Esophagus squamous epithelium (tissue), 5 donors: ENCODE measurements around the gene ADGRV1. TPM values are rescaled to one million over a fixed set of nuclear protein-coding genes. Genes with fewer than 3 reads are reported as not detected.
"Not testable (repeated sequence)": the region's sequence is repeated elsewhere in the genome, so short reads cannot be mapped to it uniquely, and the experiment has no call there.

Source experiments
- DNase-seq: peaks from one replicate; lab custom pipeline; 2025; lab: John Stamatoyannopoulos, UW
- H3K27ac ChIP-seq, 4 donors: fragments of 200-600 bp; sonication (generic); one replicate each; pipeline ENCODE4 v1.5.1; 2016 to 2019; ENCODE audit warnings: mild to moderate bottlenecking in 1 of 4
- H3K27me3 ChIP-seq, 4 donors: fragments of 200-600 bp; sonication (generic); 1 replicate in 3 of 4; 2 replicates in 1 of 4; pipeline versions ENCODE4 v1.5.1 to v1.6.0; 2017 to 2021; ENCODE audit warnings: antibody characterized with exemption in 1 of 4
- H3K36me3 ChIP-seq, 3 donors: fragments of 200-600 bp; sonication (generic); one replicate each; pipeline ENCODE4 v1.5.1; 2016 to 2019
- H3K4me1 ChIP-seq, 3 donors: fragments of 200-600 bp; sonication (generic); one replicate each; pipeline ENCODE4 v1.5.1; 2017 to 2019
- H3K4me3 ChIP-seq, 4 donors: fragments of 200-600 bp; sonication (generic); 1 replicate in 3 of 4; 2 replicates in 1 of 4; pipeline ENCODE4 v1.5.1; 2016 to 2019; ENCODE audit warnings: mild to moderate bottlenecking in 2 of 4, moderate library complexity in 1 of 4
- H3K9me3 ChIP-seq, 3 donors: fragments of 200-600 bp; sonication (generic); one replicate each; pipeline ENCODE4 v1.5.1; 2016 to 2019
- CTCF ChIP-seq, 6 experiments: fragments of 450-650 bp in 4 of 6; fragments of 200-600 bp in 2 of 6; sonication (generic) in 2 of 6; IDR thresholded peaks; one replicate each; pipeline ENCODE4 v1.5.1; 2016 to 2019; ENCODE audit warnings: antibody characterized with exemption in 6 of 6, mild to moderate bottlenecking in 4 of 6, moderate library complexity in 4 of 6
- POLR2A ChIP-seq, 4 donors: fragments of 450-650 bp; IDR thresholded peaks; one replicate each; pipeline ENCODE4 v1.6.1; 2017; ENCODE audit warnings: antibody characterized with exemption in 4 of 4, mild to moderate bottlenecking in 4 of 4, moderate library complexity in 3 of 4
- WGBS, 2 donors: methylation state at CpG; one replicate each; pipeline ENCODE4 v1.1.5; 2018; 5-methylcytosine and 5-hydroxymethylcytosine counted together
- intact Hi-C: fragments of 100-400 bp; cut with DNase I; formaldehyde crosslinking; loops from one replicate; pipeline ENCODE4 v1.15.0; 2022
- total RNA-seq, 4 donors: library from RNA; depleted of rRNA; stranded (reverse); fragments of >200 nt; gene quantifications; one replicate each; pipeline ENCODE4 v1.1.0, GENCODE V29; 2016
- donor health status: DM: yes; HTN: yes; CAD: no.

The ADGRV1 gene
- total RNA-seq, 4 donors from 2014 or later = 1.9 to 14.1 (median 4.0) TPM

GRCh38 chr5:90916947-90917800, 358.6 kb downstream of the ADGRV1 start:
- intact Hi-C loops = no loop called here
- DNase-seq = no peak
- 40 to 57% methylated on average over 3 of the region's 3 CpGs for WGBS, 2 donors
- Histone ChIP-seq H3K4me1 (peaks cover 0 to 14% (median 0%) of the 10 kb centered on the region in 3 donors), H3K27ac (no peak overlapping the region), H3K9me3 (no peaks in the 10 kb centered on the region), H3K36me3 (no peaks in the 10 kb centered on the region), H3K27me3 (no peaks in the 10 kb centered on the region), H3K4me3 (no peak overlapping the region)
- no peak for TF ChIP-seq POLR2A (IDR thresholded peaks at IDR 0.05)
- TF ChIP-seq CTCF (IDR thresholded peaks at IDR 0.05) = no peak

DNA sequence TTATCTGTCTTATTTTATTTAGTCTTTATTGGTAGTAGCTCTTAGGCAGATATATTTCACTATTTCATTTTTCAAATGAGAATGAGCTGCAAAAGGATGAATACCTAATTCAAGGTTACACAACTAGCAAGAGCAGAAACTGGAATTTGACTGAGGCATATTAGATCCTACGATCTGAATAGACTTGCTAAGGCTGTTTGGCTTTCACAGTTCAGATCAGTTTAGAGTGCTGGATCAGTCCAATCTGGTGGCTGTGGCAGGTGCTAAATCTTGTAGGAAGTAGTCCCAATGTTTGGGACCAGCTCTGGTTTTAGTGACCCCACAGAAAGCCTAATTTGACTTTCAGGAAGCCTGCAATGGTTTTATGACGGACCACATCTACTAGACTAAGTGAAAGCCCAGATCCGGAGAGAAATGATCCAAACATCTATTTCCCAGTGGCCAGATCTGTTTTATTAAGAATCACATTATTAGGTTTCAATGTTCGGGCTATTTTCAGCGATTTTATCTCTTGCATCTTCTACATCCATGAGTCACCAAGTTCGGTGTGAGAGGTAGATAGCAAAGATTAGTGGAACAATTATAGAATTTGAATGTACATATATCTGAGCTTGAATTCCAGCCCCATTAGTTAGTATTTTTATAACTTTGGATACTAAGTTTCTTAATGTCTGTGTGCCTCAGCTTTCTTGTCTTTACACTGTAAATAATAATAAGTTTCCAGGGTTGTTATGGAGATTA, 359.5 kb downstream of the ADGRV1 start:
- Histone ChIP-seq H3K9me3 (no peaks in the 10 kb centered on the region), H3K36me3 (no peaks in the 10 kb centered on the region), H3K27ac (no peak overlapping the region), H3K4me1 (peaks cover 0 to 14% (median 0%) of the 10 kb centered on the region in 3 donors), H3K27me3 (no peaks in the 10 kb centered on the region), H3K4me3 (no peak overlapping the region)
- TF ChIP-seq CTCF (IDR thresholded peaks at IDR 0.05) (no peak), POLR2A (IDR thresholded peaks at IDR 0.05) (no peak)
- WGBS, 2 donors = 83 to 84% methylated on average over 6 of the region's 6 CpGs
- intact Hi-C loops = no loop called here
- no peak for DNase-seq

GRCh38 chr5:90921418-90921973, 362.9 kb downstream of the ADGRV1 start:
- WGBS, 2 donors = 78% methylated on average over 2 of the region's 2 CpGs; no CpG with 5 or more reads in 1 of the 2 donors
- no peak overlapping the region for H3K4me3 ChIP-seq
- H3K27ac ChIP-seq = no peak overlapping the region
- H3K27me3 ChIP-seq = no peaks in the 10 kb centered on the region
- no peak for DNase-seq
- H3K4me1 ChIP-seq = peaks cover 0 to 14% (median 0%) of the 10 kb centered on the region in 3 donors
- no peaks in the 10 kb centered on the region for H3K9me3 ChIP-seq
- H3K36me3 ChIP-seq = no peaks in the 10 kb centered on the region
- TF ChIP-seq POLR2A (IDR thresholded peaks at IDR 0.05) = no peak
- no peak for TF ChIP-seq CTCF (IDR thresholded peaks at IDR 0.05)
- intact Hi-C loops = no loop called here

DNA sequence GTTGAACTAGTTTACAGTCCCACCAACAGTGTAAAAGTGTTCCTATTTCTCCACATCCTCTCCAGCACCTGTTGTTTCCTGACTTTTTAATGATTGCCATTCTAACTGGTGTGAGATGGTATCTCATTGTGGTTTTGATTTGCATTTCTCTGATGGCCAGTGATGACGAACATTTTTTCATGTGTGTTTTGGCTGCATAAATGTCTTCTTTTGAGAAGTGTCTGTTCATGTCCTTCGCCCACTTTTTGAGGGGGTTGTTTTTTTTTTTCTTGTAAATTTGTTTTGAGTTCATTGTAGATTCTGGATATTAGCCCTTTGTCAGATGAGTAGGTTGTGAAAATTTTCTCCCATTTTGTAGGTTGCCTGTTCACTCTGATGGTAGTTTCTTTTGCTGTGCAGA, 365.6 kb downstream of the ADGRV1 start:
- WGBS, 2 donors = 71 to 80% methylated on average over 2 of the region's 2 CpGs
- H3K4me1 ChIP-seq, H3K4me3 ChIP-seq, H3K9me3 ChIP-seq, DNase-seq, intact Hi-C loops, H3K27me3 ChIP-seq, H3K27ac ChIP-seq, H3K36me3 ChIP-seq: not testable (repeated sequence)

GRCh38 chr5:90929013-90929839, 370.6 kb downstream of the ADGRV1 start:
- intact Hi-C loops, H3K27ac ChIP-seq, H3K27me3 ChIP-seq, H3K4me1 ChIP-seq, H3K9me3 ChIP-seq, H3K36me3 ChIP-seq, DNase-seq: not testable (repeated sequence)
- peak overlapping the region in 1 of 4 donors; percentile 4 for H3K4me3 ChIP-seq
- 89 to 96% methylated on average over 4 to 16 of the region's 29 CpGs for WGBS, 2 donors
